ENCODE results near the gene SLC9A9.
"Not testable (repeated sequence)": the region's sequence is repeated elsewhere in the genome, so short reads cannot be mapped to it uniquely, and the experiment has no call there.

Gene SLC9A9

DNA sequence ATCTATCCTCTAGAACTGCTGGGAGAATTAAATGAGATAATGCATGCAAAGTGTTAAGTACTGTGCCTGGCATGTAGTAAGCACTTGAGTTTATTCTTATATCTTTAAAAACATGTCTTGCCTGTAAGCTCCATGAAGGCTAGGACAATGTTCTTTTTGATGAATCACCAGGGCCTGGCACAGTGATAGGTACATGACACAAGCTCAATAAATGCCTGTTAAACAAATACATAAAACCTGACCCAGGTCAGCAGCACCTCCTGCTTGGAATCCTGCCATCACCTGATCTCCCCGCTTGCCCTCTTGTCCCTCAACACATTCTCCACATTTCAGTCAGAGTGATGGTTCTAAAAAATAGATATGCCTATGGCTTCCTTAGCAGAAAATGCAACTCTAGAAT lies 541.9 kb downstream of the SLC9A9 start:
- no peak for DNase-seq

DNA sequence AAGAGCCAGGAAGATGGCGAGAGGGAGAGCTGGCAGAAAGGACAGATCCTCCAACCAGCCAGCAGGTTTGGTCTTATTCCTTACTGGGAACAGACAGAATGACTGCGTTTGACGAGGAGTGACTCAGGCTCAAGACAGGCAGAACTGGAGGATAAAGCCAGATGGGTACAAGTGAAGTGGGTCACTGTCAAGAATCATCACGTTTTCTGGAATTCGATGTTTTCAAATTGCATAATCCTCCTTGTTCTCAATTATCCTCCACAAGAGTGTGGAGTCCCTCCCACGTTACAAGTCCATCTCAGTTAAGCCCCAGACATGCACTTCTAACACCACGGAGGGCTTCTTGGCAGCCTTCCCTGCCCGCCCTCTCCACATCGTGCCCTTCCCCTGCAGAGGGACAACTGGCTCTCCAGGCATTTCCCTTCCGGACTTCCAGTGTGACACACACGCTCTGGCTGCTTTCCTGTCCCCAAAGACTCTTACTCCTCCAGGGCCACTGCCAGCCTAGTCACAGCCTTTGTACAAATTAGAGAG lies 545.6 kb downstream of the SLC9A9 start:
- DNase-seq = peak; percentile 83

DNA sequence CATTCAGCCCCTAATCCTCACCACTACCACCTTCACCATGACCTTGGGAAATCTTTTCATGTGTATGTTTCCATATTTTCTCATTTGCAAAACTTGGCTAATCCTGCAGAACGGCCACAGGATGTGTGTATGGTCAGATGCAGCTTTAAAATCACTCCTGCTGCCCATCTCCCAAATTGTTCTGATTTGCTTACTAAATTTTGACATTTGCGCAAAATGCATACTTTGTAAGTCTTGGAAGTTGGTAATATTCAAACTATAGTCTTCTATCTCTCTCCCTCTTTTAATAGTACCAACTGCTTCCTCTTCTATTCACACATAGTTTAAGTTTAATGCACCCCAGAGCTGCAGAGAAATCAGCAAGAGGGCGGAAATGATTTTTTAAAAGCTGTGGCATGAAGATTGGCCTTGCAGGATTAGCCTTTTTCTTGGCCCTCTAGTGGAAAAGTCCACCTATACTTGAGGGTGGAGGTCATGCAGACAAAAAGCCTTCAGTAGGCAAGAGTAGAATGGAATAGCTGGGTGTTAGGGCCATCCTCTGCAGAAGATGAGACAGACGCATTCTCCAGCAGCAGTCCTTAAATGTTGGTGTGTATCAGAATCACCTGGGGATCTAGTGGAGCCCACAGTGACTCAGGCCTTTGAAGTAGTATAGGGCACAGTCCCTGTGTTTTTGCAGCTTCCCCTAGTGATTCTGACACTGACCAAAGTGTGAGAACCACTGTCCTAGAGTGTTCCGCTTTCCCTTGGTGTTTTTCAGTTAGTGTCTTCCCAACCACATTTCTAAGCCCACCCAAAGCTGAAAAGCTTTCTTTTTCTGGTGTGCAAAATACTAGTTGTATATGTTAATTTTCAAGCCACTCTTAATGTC lies 547.0 kb downstream of the SLC9A9 start:
- DNase-seq = no peak

DNA sequence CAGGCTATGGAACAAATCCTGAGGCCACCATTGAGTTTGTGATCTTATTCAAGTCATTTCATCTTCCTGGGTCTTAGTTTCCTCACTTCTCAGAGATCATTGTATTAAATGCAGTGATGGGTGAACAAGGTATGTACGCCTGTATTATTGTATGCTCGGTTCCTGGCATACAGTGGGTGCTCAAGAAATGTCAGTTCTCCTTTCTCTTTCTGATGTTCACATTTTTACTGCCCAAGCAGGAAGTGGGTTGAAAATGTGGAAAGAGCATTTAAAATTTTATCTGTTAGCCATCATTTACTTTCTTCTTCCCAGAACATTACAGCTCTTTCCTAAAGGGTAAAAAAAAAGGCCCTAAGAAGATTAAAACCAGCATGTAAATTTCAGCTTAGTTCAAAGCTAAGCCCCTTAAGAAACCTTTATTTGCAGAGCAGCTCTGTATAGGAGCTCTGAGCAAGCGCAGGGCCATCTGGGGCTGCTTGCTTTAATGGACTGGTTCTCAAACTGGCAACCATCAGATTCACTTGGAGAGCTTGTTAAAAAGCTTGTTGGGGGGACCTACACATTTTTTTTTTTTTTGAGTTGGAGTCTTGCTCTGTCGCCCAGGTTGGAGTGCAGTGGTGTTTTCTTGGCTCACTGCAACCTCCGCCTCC lies 549.3 kb downstream of the SLC9A9 start:
- no peak for DNase-seq

DNA sequence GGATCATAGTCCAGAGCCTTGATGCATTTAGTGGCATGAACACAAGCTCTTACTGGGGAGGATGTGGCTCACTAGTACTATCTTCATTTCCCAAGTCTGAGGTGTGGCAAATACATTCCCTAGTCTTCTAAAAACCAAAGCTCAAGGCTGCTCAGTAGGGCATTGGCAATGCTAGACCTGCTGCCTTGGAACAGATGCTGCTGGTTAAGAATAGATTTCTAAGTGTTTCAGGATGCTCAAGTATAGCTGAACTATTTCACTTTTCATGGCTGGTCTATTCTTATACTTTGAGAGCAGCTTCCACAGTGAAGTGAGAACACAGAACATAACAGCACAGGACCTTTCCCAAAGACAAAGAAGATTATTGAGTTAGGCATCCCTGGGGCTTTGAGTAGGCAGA lies 549.9 kb downstream of the SLC9A9 start:
- no peak for DNase-seq

GRCh38 chr3:143295201-143296080 lies 552.8 kb downstream of the SLC9A9 start:
- DNase-seq = no peak

- no peak for DNase-seq
Measured at GRCh38 chr3:143294188-143294587, 554.1 kb downstream of the SLC9A9 start.

DNA sequence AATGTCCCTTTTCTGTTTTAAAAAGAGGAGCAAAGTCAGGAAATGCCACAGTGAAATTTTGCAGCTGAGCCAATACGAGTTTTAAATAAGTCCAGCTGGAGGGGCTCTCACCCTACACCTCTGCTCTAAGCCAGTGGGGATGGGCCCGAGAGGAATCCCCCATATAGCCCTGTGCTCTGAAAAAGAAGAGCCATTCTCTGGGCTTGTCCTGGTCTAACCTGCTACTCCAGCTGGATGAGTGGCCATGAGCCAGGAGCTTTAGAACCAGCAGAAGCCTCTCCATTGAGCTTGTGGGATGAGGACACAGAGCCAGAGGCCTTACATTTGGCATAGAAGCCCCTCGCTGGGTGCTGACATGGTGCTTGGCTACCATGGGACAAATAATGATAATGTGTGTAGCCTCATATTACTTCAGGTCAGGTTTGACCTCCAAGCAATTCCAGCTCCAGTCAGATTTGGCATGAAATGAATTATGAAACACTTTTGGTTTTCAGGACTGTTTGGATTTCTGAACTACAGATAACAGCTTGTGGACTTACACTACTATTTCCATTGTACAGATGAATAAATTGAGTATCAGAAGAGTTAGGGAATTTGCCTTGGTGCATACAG lies 556.3 kb downstream of the SLC9A9 start:
- DNase-seq = no peak

DNA sequence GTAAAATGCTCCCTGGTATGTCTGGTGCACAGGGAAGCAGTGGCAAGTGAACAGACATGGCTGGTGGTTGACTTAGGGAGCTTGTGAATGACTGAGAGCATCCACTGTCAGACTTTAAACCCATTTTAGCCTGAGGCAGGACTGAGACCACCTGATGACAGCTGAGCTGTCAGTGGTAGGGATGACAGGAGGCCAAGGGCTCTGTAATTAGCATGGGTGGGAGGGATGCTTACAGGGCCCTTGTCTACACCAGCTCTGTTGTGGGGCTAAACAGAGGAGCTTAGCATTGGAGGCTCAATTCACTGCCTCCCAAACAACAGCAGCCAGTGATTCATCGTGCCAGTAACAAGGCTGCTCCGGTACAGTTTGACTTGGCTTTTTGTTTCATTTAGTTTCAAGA lies 559.3 kb downstream of the SLC9A9 start:
- no peak for DNase-seq

GRCh38 chr3:143287403-143287802 lies 560.9 kb downstream of the SLC9A9 start:
- DNase-seq = no peak

GRCh38 chr3:143286392-143287010 lies 561.8 kb downstream of the SLC9A9 start:
- DNase-seq = no peak

DNA sequence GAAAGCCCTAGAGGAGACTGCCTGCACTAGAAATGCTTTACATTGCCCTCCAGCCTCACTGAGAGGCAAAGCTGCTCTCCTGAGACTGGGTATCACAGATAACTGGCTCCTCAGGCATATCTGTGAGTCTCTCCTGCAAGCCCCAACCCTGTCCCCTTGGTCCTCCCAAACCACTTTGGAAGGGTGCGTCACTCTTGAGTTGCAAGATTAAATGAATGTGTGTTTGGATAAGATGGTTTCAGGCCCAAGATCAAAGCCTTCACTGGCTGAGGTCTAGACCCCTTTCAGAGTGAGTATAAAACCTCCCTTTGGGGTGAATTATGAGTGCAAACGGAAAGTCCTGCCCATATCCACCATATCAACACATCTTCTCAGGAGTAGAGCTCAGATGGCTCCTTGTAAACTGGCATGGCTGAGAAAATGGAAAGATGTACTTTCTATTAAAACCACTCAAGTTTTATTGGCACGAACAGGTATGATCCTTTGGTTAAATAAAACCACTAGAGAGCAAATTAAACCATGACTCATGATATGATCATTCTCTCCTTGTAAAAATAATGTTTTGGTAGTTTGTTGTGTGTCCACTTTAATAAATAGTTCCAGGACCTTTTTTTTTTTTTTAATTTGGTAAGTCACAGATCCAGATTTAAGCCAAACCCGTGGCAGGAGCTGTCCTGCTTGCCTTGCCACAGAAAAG lies 564.7 kb downstream of the SLC9A9 start:
- no peak for DNase-seq

DNA sequence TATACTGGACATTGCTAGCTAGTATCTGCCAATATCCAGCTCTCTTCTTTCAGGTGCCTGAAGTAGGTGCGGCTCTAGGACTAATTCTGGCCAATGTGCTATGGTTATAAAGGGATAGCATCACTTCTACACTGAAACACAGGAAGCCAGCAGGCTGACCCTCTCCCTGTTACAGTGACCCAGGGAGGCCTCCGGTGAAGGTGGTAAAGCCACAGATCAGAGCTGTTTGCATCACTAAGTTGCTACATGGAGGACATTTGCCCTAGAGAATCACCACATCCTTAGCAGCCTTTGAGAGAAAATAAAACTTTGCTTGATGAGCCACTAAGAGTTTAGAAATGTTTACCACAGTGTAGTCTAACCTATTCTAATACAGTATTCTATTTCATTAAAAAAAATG lies 567.3 kb downstream of the SLC9A9 start:
- DNase-seq = no peak

DNA sequence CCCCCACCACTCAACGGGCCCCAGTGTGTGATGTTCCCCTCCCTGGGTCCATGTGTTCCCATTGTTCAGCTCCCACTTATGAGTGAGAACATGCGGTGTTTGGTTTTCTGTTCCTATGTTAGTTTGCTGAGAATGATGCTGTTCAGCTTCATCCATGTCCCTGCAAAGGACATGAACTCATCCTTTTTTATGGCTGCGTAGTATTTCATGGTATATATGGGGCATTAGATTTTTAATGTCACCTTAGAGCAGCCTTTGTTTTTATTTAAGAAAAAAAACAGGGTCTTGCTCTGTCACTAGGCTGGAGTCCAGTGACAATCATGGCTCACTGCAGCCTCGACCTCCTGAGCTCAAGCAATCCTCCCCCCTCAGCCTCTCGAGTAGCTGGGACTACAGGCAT lies 568.7 kb downstream of the SLC9A9 start:
- DNase-seq = not testable (repeated sequence)

- no peak for DNase-seq
Measured at GRCh38 chr3:143278721-143279120, 569.5 kb downstream of the SLC9A9 start.

- DNase-seq = no peak
Measured at GRCh38 chr3:143277531-143277930, 570.7 kb downstream of the SLC9A9 start.

- no peak for DNase-seq
Measured at GRCh38 chr3:143276592-143276991, 571.7 kb downstream of the SLC9A9 start.

GRCh38 chr3:143273975-143274690 lies 574.1 kb downstream of the SLC9A9 start:
- DNase-seq = no peak

DNA sequence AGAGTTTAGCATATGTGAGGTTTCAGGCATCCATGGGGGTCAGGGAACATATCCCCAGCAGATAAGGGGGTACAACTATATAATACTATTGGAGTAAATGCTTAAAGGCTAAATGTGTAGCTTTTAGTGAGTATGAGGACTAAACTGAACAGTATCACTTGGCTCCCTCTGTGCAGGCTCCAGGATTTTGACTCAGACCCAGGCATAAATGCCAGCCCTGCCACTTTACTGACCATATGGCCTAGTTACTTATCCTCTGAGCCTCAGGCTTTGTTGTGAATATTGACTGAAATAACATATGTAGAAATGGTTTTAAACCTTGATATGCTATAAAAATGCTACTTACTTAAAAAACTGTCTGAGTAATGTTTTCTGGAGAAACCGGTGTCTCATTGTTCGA lies 577.1 kb downstream of the SLC9A9 start:
- no peak for DNase-seq

DNA sequence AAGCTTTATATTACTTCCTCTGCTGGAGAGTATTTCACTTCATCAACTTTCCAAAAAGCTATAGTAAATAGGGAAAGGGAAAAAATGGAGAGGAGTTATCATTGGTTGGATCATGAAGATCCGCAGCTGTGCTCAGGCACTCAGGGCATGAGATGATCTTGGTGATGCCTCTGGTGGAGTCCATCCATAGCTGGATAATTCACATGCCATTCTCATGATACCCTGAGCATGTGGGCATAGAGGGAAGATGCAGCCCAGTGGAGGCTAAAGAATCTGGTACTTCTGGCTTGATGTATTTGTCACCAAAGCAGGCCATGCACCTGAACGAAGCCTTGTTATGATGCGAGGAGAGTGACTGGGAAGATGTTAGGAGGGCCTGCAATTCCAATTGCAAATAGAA lies 578.5 kb downstream of the SLC9A9 start:
- DNase-seq = no peak

GRCh38 chr3:143267989-143268388 lies 580.3 kb downstream of the SLC9A9 start:
- peak; percentile 27 for DNase-seq
